Mucosa of rectum (tissue), 2 donors: ENCODE measurements around the gene UQCC3.
"Not testable (repeated sequence)": the region's sequence is repeated elsewhere in the genome, so short reads cannot be mapped to it uniquely, and the experiment has no call there.

ENCODE experiments used
- H3K27ac ChIP-seq, 2 donors: one replicate each; pipeline ENCODE4 v1.7.0; 2013; ENCODE audit warnings: inconsistent platforms in 2 of 2, low read depth in 2 of 2, low read length in 2 of 2
- H3K27me3 ChIP-seq, 2 donors: one replicate each; pipeline ENCODE4 v1.7.0; 2013; ENCODE audit warnings: low read length in 2 of 2; ENCODE audit not compliant: control insufficient read depth in 2 of 2, insufficient read depth in 2 of 2
- H3K36me3 ChIP-seq, 2 donors: one replicate each; pipeline ENCODE4 v1.7.0; 2013; ENCODE audit warnings: low read length in 2 of 2; ENCODE audit not compliant: control insufficient read depth in 2 of 2, insufficient read depth in 2 of 2
- H3K4me1 ChIP-seq, 2 donors: one replicate each; pipeline ENCODE4 v1.7.0; 2013; ENCODE audit warnings: low read length in 2 of 2, mild to moderate bottlenecking in 1 of 2; ENCODE audit not compliant: control insufficient read depth in 2 of 2, insufficient read depth in 2 of 2
- H3K4me3 ChIP-seq, 2 donors: one replicate each; pipeline ENCODE4 v1.7.0; 2013; ENCODE audit warnings: low read length in 2 of 2
- H3K9ac ChIP-seq, 2 donors: one replicate each; pipeline ENCODE4 v1.7.0; 2013; ENCODE audit warnings: low read length in 2 of 2, low read depth in 1 of 2, mild to moderate bottlenecking in 1 of 2
- H3K9me3 ChIP-seq, 2 donors: one replicate each; pipeline ENCODE4 v1.7.0; 2013; ENCODE audit warnings: low read length in 2 of 2; ENCODE audit not compliant: control insufficient read depth in 2 of 2
- donor health status: healthy.
- donor health status: Normal muscosa, but diverticular disease.

The UQCC3 gene

DNA sequence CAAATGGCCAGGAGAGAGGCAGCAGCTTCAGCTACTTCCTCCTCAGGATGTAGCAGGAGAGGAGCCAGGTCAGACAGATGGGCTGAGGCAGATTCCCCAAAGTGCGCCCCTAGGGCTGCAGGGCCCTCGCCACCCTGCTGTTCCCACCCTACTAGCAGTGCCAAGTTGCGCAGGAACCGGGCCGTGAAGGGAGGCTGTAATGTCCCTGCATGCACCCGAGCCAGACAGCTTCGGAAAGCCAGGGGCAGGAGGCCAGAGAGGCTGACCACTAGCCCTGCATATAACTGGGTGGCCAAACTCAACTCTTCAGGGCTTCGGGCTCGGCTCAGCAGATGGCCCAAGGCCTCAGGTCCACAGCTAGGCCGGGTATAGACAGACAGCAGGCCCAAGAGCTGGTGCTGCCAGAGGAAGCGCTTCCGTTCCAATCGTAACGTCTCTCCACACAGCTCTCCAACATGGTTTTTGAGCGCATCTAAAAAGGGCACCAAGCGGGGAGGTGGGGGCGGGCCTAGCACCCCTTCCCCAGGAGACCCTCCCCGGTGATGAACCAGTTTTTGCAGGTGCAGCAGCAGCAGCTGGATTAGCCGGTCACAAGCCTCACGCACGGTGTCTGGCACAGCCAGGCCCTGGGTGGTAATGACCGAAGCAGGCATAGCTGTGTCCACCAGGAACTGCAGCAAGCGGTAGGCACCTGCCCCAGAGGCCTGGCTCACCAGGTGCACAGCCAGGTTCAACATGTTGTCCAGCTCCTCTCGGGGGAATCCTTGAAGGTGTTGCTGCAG is 23.1 kb upstream of the UQCC3 start:
- Histone ChIP-seq H3K27me3 (no peaks in the 10 kb centered on the region), H3K36me3 (peaks cover 8 to 25% of the 10 kb centered on the region in 2 donors), H3K27ac (no peak overlapping the region), H3K4me1 (peaks cover 23 to 27% of the 10 kb centered on the region in 2 donors), H3K4me3 (no peak overlapping the region), H3K9ac (no peak overlapping the region), H3K9me3 (no peaks in the 10 kb centered on the region)

DNA sequence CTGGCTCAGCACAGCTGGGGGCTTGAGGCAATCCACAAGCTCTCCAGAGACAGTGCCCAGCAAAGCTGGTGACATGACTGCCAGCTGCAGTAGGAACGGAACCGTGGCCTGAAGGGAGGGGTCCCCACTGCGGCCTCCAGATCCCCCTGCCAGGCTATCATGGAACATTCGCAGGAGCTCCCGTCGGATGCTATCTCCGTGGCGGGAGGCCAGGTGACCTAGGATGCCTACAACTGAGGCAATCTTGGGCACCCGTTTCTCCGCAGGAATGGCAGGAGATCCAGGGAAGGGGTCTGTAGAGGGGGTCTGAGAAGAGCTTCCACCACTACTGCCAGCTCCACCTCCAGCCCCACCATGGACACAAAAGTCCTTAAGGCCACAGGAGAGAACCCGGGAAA is 22.5 kb upstream of the UQCC3 start:
- Histone ChIP-seq H3K27me3 (no peaks in the 10 kb centered on the region), H3K9me3 (no peaks in the 10 kb centered on the region), H3K9ac (no peak overlapping the region), H3K36me3 (peaks cover 8 to 25% of the 10 kb centered on the region in 2 donors), H3K27ac (no peak overlapping the region), H3K4me3 (no peak overlapping the region), H3K4me1 (peaks cover 23 to 27% of the 10 kb centered on the region in 2 donors)

GRCh38 chr11:62649486-62649885 is 22.0 kb upstream of the UQCC3 start:
- Histone ChIP-seq H3K36me3 (peaks cover 8 to 23% of the 10 kb centered on the region in 2 donors), H3K9ac (no peak overlapping the region), H3K9me3 (no peaks in the 10 kb centered on the region), H3K27me3 (no peaks in the 10 kb centered on the region), H3K27ac (no peak overlapping the region), H3K4me1 (peaks cover 23 to 27% of the 10 kb centered on the region in 2 donors), H3K4me3 (no peak overlapping the region)

- not testable (repeated sequence) for H3K27me3 ChIP-seq, H3K4me3 ChIP-seq, H3K27ac ChIP-seq, H3K9ac ChIP-seq, H3K9me3 ChIP-seq
- Histone ChIP-seq H3K36me3 (peaks cover 8 to 22% of the 10 kb centered on the region in 2 donors), H3K4me1 (peaks cover 20 to 22% of the 10 kb centered on the region in 2 donors)
These were observed 21.2 kb upstream of the UQCC3 start for GRCh38 chr11:62650283-62650682.

- no peaks in the 10 kb centered on the region for H3K27me3 ChIP-seq
- peak overlapping the region; percentile 83 to 92 for H3K9ac ChIP-seq
- no peaks in the 10 kb centered on the region for H3K9me3 ChIP-seq
- H3K27ac ChIP-seq, result peak overlapping the region; percentile 82 to 90
- H3K4me3 ChIP-seq, result peak overlapping the region; percentile 91 to 92
- H3K36me3 ChIP-seq, result peaks cover 8 to 22% of the 10 kb centered on the region in 2 donors
- peaks cover 12% of the 10 kb centered on the region in 2 donors for H3K4me1 ChIP-seq
These were observed 19.1 kb upstream of the UQCC3 start for GRCh38 chr11:62652161-62653006.

DNA sequence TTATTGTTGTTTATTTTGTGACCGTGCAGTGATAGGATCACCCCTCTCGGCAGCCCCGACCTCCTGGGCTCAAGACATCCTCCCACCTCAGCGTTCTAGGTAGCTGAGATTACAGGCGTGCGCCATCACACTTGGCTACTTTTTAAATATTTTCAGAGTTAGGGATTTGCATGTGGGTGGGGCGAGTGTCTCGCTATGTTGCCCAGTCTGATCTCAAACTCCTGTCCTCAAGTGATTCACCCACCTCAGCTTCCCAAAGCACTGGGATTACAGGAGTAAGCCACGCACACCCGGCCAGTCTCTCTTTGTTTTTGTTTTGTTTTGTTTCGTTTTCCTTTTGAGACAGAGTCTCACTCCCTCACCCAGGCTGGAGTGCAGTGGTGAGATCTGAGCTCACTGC is 17.2 kb upstream of the UQCC3 start:
- H3K36me3 ChIP-seq, result peaks cover 5 to 6% of the 10 kb centered on the region in 2 donors
- H3K9ac ChIP-seq, result no peak overlapping the region
- no peak overlapping the region for H3K27ac ChIP-seq
- H3K9me3 ChIP-seq, result no peaks in the 10 kb centered on the region
- no peaks in the 10 kb centered on the region for H3K27me3 ChIP-seq
- H3K4me1 ChIP-seq, result peaks cover 12% of the 10 kb centered on the region in 2 donors
- no peak overlapping the region for H3K4me3 ChIP-seq

DNA sequence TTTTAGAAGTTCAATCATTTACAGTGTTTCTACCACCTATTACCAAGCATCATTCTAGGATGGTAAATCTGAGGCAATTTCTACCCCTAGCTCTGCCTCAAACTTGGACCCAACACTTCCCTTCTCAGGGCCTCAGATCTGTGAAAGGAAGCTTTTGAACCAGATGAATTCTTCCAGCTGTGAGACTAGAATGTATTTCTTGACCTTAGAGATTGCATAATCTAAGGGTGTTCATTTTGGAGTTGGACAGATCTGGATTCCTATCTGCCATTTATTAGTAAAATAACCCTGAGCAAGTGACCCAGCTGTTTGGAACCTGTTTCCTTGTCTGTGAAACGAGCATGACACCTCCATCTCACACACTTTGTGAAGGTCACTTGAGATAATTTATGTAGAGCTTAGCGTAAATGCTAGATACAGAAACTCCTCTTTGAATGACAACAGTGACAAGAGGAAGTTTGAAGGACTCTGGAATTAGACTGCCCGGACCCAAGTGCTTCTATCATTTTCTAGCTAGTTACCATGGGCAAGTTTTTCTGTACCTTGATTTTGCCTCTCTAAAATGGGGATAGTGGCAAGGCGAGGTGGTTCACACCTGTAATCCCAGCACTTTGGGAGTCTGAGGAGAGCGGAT is 14.6 kb upstream of the UQCC3 start:
- Histone ChIP-seq H3K36me3 (no peaks in the 10 kb centered on the region), H3K27me3 (no peaks in the 10 kb centered on the region), H3K9ac (no peak overlapping the region), H3K4me3 (no peak overlapping the region), H3K4me1 (peaks cover 8% of the 10 kb centered on the region in 2 donors), H3K9me3 (no peaks in the 10 kb centered on the region), H3K27ac (no peak overlapping the region)

- peak overlapping the region; percentile 88 to 92 for H3K27ac ChIP-seq
- no peaks in the 10 kb centered on the region for H3K9me3 ChIP-seq
- H3K27me3 ChIP-seq, result no peaks in the 10 kb centered on the region
- peaks cover 16 to 17% of the 10 kb centered on the region in 2 donors for H3K4me1 ChIP-seq
- H3K4me3 ChIP-seq, result peak overlapping the region; percentile 91 to 96
- peak overlapping the region; percentile 90 to 96 for H3K9ac ChIP-seq
- peaks cover 12 to 14% of the 10 kb centered on the region in 2 donors for H3K36me3 ChIP-seq
These were observed 6.9 kb upstream of the UQCC3 start for GRCh38 chr11:62664405-62665074.

- H3K27ac ChIP-seq, result peak within 1 kb of the TSS; percentile 91 to 92
- no peaks in the 10 kb centered on the region for H3K9me3 ChIP-seq
- peaks cover 12 to 14% of the 10 kb centered on the region in 2 donors for H3K36me3 ChIP-seq
- H3K27me3 ChIP-seq, result no peaks in the 10 kb centered on the region
- H3K9ac ChIP-seq, result peak within 1 kb of the TSS; percentile 94 to 96
- H3K4me3 ChIP-seq, result peak within 1 kb of the TSS; percentile 91 to 96
- peaks cover 21 to 22% of the 10 kb centered on the region in 2 donors for H3K4me1 ChIP-seq
These were observed 6.3 kb upstream of the UQCC3 start, which contains the start of the genes C11orf98 and CSKMT for GRCh38 chr11:62665075-62665598. TSS of gene C11orf98 (minus strand) at chr11:62665210. CDS start at chr11:62665169, 41 bp downstream. TSS of gene CSKMT (plus strand) at chr11:62665312. CDS start at chr11:62665880, 568 bp downstream.
